ENCODE measurements around the gene VPS50. TPM values are rescaled to one million over a fixed set of nuclear protein-coding genes. Genes with fewer than 3 reads are reported as not detected.

VPS50 gene
- polyA plus RNA-seq, 3 donors = 4.6 to 7.8 (median 5.7) TPM

- WGBS, 3 donors = 77 to 91% (median 84%) methylated on average over 2 of the region's 2 CpGs
- no peak overlapping the region for H3K27ac ChIP-seq (ENCODE audit: low read depth, low read length)
Observed at GRCh38 chr7:93235541-93235940, 3.4 kb downstream of the VPS50 start.

GRCh38 chr7:93238131-93238530 lies 6.0 kb downstream of the VPS50 start:
- 79 to 94% (median 88%) methylated on average over 4 of the region's 4 CpGs for WGBS, 3 donors
- no peak overlapping the region for H3K27ac ChIP-seq (ENCODE audit: low read depth, low read length)

GRCh38 chr7:93238748-93239147 lies 6.6 kb downstream of the VPS50 start:
- no peak overlapping the region for H3K27ac ChIP-seq (ENCODE audit: low read depth, low read length)
- WGBS, 3 donors = 86 to 95% (median 86%) methylated on average over 2 of the region's 2 CpGs

GRCh38 chr7:93239824-93240223 lies 7.7 kb downstream of the VPS50 start:
- WGBS, 3 donors = 68 to 85% (median 83%) methylated on average over 4 of the region's 4 CpGs
- H3K27ac ChIP-seq (ENCODE audit: low read depth, low read length) = no peak overlapping the region

GRCh38 chr7:93242106-93242505 lies 9.9 kb downstream of the VPS50 start:
- 90 to 94% (median 93%) methylated on average over 3 of the region's 3 CpGs for WGBS, 3 donors
- no peak overlapping the region for H3K27ac ChIP-seq (ENCODE audit: low read depth, low read length)

- no peak overlapping the region for H3K27ac ChIP-seq (ENCODE audit: low read depth, low read length)
- WGBS, 3 donors = 26 to 53% (median 51%) methylated on average over 9 of the region's 9 CpGs
Observed at GRCh38 chr7:93245525-93246432, 13.6 kb downstream of the VPS50 start.

- no peak overlapping the region for H3K27ac ChIP-seq (ENCODE audit: low read depth, low read length)
- 65 to 80% (median 74%) methylated on average over 5 of the region's 5 CpGs for WGBS, 3 donors
Observed at GRCh38 chr7:93249491-93250148, 17.5 kb downstream of the VPS50 start.

GRCh38 chr7:93258661-93259060 lies 26.5 kb downstream of the VPS50 start:
- H3K27ac ChIP-seq (ENCODE audit: low read depth, low read length) = no peak overlapping the region

- H3K27ac ChIP-seq (ENCODE audit: low read depth, low read length) = no peak overlapping the region
- WGBS, 3 donors = 95 to 100% (median 96%) methylated on average over 1 of the region's 1 CpG
Observed at GRCh38 chr7:93262535-93262934, 30.4 kb downstream of the VPS50 start.

- H3K27ac ChIP-seq (ENCODE audit: low read depth, low read length) = no peak overlapping the region
- WGBS, 3 donors = 82 to 90% (median 86%) methylated on average over 4 of the region's 4 CpGs
Observed at GRCh38 chr7:93265220-93265619, 33.1 kb downstream of the VPS50 start.

- 93 to 97% (median 94%) methylated on average over 1 of the region's 1 CpG for WGBS, 3 donors
- no peak overlapping the region for H3K27ac ChIP-seq (ENCODE audit: low read depth, low read length)
Observed at GRCh38 chr7:93279541-93279940, 47.4 kb downstream of the VPS50 start.

- WGBS, 3 donors = 32 to 45% (median 39%) methylated on average over 1 of the region's 1 CpG
- no peak overlapping the region for H3K27ac ChIP-seq (ENCODE audit: low read depth, low read length)
Observed at GRCh38 chr7:93284908-93285307, 52.7 kb downstream of the VPS50 start.

- WGBS, 3 donors = 67 to 81% (median 73%) methylated on average over 2 of the region's 2 CpGs
- no peak overlapping the region for H3K27ac ChIP-seq (ENCODE audit: low read depth, low read length)
Observed at GRCh38 chr7:93293229-93293628, 61.1 kb downstream of the VPS50 start.

GRCh38 chr7:93298206-93298605 lies 66.0 kb downstream of the VPS50 start:
- WGBS, 3 donors = 96 to 100% (median 97%) methylated on average over 1 of the region's 1 CpG

GRCh38 chr7:93298671-93299070 lies 66.5 kb downstream of the VPS50 start:
- 85 to 91% (median 89%) methylated on average over 2 of the region's 2 CpGs for WGBS, 3 donors
- no peak overlapping the region for H3K27ac ChIP-seq (ENCODE audit: low read depth, low read length)

More at GRCh38 chr7:93298206-93298605, 66.0 kb downstream of the VPS50 start:
- no peak overlapping the region for H3K27ac ChIP-seq (ENCODE audit: low read depth, low read length)

GRCh38 chr7:93301736-93302135 lies 69.6 kb downstream of the VPS50 start:
- WGBS, 3 donors = 93 to 96% (median 94%) methylated on average over 2 of the region's 2 CpGs
- no peak overlapping the region for H3K27ac ChIP-seq (ENCODE audit: low read depth, low read length)

GRCh38 chr7:93307131-93307660 lies 75.0 kb downstream of the VPS50 start:
- 66 to 87% (median 83%) methylated on average over 5 of the region's 5 CpGs for WGBS, 3 donors
- no peak overlapping the region for H3K27ac ChIP-seq (ENCODE audit: low read depth, low read length)

- no peak overlapping the region for H3K27ac ChIP-seq (ENCODE audit: low read depth, low read length)
- 89 to 95% (median 92%) methylated on average over 1 of the region's 1 CpG for WGBS, 3 donors
Observed at GRCh38 chr7:93307943-93308342, 75.8 kb downstream of the VPS50 start.

- no peak overlapping the region for H3K27ac ChIP-seq (ENCODE audit: low read depth, low read length)
- 90 to 94% (median 92%) methylated on average over 4 of the region's 4 CpGs for WGBS, 3 donors
Observed at GRCh38 chr7:93310346-93310745, 78.2 kb downstream of the VPS50 start.
